LNCAP (cell line): ENCODE measurements around the gene HBP1.

ENCODE experiments used
- TF ChIP-seq, protein P1 (sequence below): fragments of 450-650 bp; IDR thresholded peaks from 2 replicates; pipeline ENCODE4 v1.5.1; 2017; ENCODE audit warnings: mild to moderate bottlenecking

HBP1 gene

DNA sequence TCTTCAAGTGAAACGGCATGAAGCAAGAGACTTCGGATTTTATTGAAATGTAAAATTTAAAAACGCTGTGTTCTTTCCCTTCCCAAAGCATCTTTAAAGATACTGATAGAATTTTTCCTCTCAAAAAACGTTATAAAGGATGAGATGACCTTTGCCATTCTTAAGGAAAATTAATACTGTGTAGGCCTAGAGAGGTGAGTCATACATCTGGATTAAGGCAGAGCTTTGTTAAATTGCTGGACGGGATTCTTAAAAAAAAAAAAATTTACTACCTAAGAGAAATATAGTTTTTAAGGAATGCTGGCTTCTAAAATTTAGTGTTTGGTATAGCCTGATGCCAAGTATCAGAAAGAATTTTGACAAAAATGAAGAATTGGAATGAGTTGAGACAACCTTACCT, 6.3 kb upstream of the HBP1 start:
- TF ChIP-seq, protein P1, sequence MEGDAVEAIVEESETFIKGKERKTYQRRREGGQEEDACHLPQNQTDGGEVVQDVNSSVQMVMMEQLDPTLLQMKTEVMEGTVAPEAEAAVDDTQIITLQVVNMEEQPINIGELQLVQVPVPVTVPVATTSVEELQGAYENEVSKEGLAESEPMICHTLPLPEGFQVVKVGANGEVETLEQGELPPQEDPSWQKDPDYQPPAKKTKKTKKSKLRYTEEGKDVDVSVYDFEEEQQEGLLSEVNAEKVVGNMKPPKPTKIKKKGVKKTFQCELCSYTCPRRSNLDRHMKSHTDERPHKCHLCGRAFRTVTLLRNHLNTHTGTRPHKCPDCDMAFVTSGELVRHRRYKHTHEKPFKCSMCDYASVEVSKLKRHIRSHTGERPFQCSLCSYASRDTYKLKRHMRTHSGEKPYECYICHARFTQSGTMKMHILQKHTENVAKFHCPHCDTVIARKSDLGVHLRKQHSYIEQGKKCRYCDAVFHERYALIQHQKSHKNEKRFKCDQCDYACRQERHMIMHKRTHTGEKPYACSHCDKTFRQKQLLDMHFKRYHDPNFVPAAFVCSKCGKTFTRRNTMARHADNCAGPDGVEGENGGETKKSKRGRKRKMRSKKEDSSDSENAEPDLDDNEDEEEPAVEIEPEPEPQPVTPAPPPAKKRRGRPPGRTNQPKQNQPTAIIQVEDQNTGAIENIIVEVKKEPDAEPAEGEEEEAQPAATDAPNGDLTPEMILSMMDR: no peak

DNA sequence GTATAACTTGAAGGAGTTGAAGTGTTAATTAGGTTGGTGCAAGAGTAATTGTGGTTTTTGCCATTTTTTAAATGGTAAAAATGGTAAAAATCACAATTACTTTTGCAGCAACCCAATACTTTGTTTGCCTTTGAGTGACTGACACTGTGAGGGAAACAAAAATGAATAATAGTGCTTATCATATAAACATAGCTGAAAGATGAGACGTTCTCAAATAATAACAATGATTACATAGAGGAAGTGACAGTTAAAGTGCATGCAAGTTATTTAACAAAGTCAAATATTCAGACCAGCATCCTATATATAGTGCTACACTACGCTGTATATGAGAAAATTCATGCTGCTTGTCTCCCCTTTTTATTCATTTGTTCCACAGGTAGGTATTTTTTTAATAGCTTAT, 4.7 kb upstream of the HBP1 start:
- TF ChIP-seq, protein P1: no peak

DNA sequence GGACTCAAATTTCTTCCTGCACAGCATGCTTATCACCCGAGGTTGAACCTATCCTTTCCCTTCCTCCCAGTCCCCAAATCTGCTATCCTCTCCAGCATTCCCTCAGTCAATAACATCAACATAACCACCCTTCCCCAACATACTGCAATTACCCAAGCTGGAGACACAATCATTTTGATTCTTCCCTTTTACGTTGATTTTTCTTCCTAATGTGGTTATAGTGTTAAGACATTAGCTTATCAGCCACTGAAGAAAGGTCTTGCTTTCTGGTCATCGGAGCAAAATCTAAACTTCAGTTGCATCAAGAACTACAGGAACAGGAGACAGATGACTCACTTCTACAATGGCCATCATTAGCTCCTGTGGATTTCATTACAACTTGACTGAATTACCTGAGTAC, 3.5 kb upstream of the HBP1 start:
- TF ChIP-seq, protein P1: no peak

DNA sequence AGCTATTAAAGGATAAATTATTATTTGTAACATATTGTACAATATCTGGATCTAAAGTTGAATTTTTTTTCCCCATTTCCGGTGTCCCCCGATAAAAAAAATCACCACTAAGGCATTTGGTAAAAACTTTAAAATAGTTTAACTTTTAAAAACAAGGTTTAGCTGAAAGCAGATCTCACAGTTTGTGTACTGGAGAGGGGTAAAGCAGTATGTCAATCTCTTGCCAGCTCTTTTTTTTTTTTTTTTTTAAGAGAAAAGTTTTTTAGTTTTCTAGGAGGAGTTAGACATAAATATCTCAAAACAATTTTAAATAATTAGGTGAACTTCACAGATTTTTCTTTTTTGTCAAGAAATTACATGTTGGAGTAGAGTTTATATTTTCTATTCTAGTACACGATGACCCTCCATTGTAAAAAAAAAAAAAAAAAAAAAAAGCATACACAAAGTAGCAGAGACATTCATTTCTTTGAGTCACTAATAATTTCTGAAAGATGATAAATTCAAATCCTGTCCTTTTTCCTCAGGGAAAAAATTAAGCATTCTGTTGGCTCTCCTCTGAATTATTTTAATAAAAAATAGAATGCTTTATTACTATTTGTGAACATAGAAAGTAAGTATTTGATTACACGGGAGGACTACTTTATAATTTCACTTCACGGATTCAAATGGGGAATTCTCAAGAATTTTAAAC, 1.9 kb upstream of the HBP1 start:
- TF ChIP-seq, protein P1: no peak

DNA sequence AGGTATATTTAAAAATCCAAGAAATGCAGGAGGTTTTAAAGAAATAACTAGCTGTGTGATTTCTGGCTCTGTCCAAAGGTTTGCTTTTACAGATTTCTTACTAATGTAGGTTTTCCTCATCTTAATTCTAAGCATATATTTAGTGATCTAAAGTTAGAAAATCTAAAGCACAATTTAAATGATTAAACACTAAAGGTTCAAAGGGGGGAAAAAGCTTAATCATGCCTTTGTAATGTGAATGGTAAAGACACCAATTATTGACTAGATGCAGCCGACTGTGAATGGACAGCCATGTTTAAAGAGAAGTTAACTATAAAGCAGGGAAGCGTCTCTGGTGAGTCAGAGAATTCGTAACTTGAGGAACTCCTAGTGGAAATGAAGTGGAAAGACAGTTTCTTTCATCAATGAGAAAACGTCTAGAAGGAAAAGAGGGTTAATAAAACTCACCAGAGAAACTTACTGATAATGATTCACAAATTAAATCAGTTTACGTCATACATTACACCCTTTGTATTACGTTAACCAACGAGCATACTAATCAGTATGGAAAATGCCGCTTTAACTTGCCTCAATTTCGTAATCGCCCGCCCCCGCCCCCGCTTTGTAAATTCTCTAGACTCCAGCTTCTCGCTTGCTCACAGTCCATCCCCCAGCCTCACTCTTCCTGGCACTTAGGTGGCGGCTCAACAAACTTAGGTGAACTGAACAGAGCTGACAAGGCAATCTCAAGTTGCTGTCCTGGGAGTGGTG, 1.1 kb upstream of the HBP1 start:
- TF ChIP-seq, protein P1: peak; percentile 48; the same call in 1 of the 2 replicates

DNA sequence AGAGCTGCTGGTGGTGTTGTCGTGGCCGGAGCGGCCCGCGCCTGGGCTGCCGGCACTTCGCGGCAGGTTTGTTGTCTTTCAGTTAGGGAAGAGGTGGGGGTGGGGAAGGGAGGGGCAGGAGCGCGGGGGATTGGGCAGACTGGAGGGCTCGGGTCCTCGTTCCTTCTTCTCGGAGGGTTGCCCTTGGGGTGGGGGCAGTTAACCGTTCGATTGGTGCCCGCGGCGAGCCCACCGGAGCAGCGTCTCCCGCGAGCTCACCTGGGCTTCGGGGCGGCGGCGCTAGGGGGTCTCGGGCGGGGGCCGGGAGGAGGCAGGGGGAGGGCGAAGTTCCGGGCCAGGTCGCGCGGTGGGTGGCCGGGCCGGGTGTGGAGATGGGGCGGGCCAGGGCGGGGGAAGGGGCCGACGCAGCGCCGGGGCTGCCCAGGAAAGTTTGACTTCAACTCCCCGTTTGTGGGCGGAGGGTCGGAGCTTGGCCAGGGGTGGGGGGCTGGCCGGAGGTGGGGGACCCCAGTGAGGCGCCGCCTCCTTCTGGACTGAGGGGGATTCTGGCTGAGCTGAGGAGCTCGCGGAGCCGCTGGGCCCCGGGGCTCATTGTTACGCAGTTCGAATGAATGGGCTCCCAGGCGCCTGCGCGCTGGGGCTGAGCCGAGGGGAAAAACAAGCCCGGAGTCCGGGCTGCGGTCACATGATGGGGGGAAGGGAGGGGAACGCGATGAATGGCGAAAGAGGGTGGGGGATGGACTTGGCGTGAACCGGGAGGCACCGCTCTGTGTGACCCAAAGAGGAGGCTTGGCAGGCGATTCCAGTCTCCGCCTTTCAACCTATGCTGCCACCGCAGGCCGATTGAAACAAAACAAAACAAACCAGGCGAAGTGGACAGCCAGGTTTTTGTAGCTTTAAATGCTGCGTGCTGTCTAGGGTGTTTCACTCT, 582 bp downstream of the HBP1 start:
- TF ChIP-seq, protein P1: no peak
